PC-3 (cell line): Measurements from ENCODE around the gene COMMD8.

Source experiments
- CTCF ChIP-seq: fragments of 300-600 bp; sonication (generic); conservative IDR thresholded peaks from 2 replicates; pipeline ENCODE4 v1.5.1; 2017; ENCODE audit warnings: antibody characterized with exemption, low read depth, mild to moderate bottlenecking, low read length
- EZH2 ChIP-seq: fragments of 300-600 bp; sonication (generic); IDR thresholded peaks from one replicate; pipeline ENCODE4 v1.6.1; 2017; ENCODE audit warnings: antibody characterized with exemption, mild to moderate bottlenecking, low read length; ENCODE audit not compliant: unreplicated experiment
- EZH2phosphoT487 ChIP-seq: fragments of 300-600 bp; sonication (generic); IDR thresholded peaks from 2 replicates; pipeline ENCODE4 v1.6.1; 2018; ENCODE audit warnings: mild to moderate bottlenecking, antibody characterized with exemption, low read length, borderline replicate concordance

GRCh38 chr4:47478804-47479203, 15.3 kb upstream of the COMMD8 start:
- no peak for TF ChIP-seq CTCF
- no peak for TF ChIP-seq EZH2
- no peak for TF ChIP-seq EZH2phosphoT487
